GM12874 (cell line): ENCODE measurements around the gene DGKZ.

Source experiments
- TF ChIP-seq, protein P1 (sequence below): IDR thresholded peaks from 2 replicates; pipeline ENCODE4 v1.5.1; 2011; ENCODE audit warnings: low read depth, mild to moderate bottlenecking, control low read depth, low read length, moderate library complexity; ENCODE audit not compliant: insufficient read depth

The DGKZ gene

DNA sequence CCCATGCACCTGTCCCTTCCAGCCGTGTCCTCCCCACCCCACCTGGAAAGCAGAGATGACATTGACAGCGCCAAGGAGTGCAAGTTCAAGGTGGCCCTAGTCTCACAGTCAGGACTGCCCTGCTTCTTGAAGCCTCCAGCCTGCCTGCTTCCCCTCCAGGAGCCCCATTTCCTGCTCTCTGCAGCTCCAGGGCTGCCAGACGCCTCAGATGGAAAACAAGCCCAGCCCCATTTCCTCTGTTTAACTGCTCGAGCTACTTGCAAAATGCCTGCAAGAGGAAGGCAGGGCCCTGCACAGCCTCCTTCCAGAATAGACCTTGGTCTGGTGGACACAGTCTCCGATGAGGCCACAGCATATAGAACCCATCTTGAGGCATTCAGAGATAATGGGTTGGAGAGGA is 5.0 kb upstream of the DGKZ start:
- TF ChIP-seq, protein P1, sequence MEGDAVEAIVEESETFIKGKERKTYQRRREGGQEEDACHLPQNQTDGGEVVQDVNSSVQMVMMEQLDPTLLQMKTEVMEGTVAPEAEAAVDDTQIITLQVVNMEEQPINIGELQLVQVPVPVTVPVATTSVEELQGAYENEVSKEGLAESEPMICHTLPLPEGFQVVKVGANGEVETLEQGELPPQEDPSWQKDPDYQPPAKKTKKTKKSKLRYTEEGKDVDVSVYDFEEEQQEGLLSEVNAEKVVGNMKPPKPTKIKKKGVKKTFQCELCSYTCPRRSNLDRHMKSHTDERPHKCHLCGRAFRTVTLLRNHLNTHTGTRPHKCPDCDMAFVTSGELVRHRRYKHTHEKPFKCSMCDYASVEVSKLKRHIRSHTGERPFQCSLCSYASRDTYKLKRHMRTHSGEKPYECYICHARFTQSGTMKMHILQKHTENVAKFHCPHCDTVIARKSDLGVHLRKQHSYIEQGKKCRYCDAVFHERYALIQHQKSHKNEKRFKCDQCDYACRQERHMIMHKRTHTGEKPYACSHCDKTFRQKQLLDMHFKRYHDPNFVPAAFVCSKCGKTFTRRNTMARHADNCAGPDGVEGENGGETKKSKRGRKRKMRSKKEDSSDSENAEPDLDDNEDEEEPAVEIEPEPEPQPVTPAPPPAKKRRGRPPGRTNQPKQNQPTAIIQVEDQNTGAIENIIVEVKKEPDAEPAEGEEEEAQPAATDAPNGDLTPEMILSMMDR, result no peak

DNA sequence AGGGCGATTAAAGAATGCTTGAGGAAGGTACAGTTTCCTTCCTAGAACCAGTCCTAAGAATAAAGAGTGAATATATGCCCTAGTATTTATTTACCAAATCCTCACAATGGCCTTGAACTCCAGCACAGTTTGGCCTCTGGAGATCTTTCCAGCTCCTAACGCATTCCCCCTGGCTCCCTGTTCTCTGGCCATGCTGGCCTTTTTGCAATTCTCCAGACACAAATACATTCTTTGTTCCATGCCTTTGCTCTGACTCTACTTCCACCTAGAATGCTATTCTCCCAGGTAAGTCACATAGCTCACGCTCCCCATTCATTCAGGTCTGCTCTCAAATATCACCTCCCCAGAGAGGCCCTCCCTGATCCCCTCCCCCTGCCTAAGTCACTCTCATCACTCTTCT is 3.7 kb upstream of the DGKZ start:
- TF ChIP-seq, protein P1, result no peak

DNA sequence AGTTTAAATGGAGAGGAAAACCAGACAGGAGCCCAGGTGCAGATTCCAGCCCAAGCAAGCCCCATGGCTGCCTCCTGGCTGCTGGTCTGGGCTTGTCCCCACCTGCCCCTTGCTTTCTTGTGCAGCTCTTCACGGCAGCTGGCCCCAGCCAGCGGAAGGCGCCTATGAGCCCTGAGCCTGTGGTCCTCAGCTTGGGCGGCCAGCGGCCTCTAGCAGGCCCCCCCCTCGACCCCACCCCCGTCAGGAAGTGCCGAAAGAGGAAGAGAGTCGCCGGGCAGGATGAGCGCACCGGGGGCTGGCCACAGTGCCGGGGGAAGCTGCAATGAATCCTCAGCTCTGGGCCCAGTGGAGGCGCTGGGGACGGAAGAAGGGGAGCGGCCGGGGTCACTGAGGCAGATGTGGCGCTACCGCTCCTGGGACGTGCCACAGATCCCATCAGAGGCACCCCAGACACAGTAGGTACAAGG is 2.1 kb upstream of the DGKZ start:
- TF ChIP-seq, protein P1, result no peak

DNA sequence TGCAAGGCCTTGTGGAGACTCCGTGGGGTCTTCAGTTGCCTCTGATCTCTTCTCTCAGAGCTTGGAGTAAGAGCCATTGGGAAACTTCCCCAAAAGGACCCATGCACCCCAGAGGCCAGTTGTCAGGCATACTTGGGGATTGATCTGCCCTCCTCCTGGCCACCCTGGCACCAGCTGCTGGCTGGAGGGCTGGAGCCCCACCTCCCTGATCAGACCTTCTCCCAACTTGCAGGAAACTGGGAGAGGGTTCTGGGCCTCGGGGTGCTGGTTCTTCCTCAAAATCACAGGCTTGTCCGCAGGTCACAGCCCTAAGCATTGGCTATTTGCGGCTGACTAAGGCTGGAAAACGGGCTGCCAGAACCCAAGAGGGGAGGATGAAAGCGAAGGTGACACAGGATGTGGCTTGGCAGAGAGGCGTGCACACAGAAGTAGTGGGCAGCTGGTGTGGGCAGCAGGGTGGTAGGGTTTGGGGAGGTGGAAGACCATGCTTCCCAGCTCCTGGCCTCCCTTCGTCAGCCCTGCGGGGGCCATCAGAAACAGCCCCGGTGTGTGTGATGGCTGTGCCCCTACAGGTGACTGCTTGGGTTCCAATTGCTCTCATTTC is 1.3 kb upstream of the DGKZ start:
- TF ChIP-seq, protein P1, result no peak

DNA sequence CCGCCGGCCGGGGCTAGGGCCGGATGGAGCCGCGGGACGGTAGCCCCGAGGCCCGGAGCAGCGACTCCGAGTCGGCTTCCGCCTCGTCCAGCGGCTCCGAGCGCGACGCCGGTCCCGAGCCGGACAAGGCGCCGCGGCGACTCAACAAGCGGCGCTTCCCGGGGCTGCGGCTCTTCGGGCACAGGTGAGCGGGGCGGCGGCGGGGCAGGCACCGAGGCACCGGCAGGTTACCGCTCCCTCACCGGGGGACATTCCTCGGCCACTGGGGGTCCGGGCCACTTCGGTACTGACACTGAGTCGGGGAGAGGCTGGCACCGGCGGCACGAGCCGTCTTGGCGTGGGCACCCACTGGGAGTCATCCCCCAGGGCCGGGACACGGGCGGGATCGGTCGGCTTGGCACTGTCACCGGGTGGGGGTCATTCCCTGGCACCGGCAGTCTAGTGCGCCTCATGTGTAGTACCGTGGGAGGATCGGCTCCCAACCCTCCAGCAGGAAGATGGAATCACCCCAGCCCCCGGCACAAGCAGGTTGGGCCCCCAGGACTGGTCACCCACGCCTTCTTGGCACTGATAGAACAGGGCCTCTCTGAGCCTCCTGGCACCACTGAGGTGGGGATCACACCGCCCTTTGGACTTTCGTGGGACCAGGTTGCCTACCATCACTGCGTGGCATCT is 511 bp downstream of the DGKZ start:
- TF ChIP-seq, protein P1, result no peak

DNA sequence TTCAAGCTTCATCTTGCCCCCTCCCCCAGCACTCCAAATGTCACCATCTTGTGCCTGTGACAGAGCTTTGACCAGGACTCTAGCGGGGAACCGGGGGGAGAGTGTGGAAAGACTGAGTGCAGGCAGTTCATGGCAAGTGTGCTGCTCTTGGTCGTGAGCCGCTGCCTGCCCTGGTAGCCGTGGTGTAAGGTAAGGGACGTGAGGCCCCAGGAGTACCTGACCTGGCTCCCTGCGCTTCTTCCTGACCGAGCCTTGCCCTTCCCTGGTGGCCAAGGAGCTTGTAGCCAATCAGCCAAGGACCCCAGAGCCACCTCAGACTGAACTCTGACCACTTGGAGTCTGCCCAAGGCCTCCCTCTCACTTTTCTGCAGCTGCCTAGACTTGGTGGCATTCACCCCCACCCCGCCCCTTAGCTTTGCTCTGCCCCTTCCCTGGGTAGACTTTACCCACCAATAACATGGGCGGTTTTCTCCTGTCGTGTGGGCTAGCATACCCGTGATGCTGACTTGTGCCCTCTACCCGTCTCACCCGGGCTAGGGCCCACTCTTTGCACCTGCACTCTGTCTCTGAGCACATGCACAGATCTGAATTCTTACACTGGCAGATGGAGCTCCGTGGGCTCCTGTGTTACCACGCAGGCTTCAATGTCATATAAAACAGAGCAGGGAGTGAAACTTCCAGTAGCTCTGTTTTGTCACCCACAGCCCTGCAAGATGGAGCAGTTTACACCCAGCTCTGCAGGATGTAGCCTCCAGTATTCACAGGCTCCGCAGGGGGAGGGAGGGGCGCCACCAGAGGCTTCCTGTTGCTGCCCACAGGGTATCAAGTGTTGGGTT is 1.5 kb downstream of the DGKZ start:
- TF ChIP-seq, protein P1, result no peak

DNA sequence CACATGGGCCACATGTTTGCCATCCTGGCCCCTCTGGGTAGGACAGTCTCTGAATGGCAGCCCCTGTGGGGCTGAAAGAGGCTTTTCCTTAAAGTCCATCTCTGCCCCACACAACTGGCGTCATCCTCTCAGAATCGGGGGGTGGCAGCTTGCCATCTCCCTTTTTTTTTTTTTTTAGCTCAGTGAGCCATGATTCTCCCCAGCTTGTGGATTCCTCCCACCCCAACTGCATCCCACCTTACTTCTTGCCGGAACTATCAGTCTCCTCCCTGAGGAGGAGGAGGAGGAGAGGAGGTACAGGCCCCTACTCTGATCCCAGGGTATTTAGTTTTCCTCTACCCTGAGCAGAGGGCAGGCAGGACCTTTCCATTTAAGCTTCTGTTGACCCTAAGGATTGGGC is 3.4 kb downstream of the DGKZ start:
- TF ChIP-seq, protein P1, result no peak
